GM19240 (cell line): Measurements from ENCODE around the gene CCL2.

Experiments
- DNase-seq: peaks from one replicate; pipeline ENCODE4 v3.0.0; 2011; ENCODE audit warnings: low spot score; ENCODE audit not compliant: insufficient read length

Gene CCL2

GRCh38 chr17:34241062-34241461 is 14.0 kb upstream of the CCL2 start:
- no peak for DNase-seq

DNA sequence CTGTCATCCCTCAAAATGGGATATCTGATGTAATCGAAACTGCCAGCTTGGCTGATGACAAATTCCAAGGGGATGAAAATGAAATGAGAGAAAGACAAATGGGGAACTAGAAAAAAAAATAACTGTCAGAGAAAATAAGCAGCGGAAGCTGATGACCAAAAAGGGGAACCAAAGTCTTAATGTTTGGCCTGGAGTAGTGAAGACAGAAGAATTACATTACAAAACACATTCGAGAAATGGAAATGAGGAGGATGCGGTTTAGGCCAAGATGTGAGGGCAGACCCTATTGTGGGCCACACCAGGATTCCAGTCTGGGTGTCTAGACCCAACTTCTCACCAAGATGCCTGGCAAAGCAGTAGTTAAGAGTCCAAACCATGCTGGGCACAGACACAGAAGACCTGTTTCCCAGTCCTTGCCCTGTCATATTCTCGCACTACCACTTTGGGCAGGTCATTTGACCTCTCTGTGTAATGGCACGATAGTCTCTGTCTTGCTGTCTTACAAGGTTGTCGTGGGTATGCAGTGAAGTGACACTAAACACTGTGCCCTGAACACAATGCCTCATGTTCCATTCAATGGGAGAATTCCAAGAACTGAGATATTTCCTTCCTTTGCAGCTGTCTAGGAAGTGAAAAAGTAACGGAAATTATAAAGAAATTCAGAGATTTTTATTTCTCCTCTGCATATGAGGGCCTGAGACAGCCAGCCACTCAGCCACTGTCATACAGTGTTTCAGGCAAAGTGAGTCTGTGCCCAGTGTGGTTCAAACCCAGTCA is 12.3 kb upstream of the CCL2 start:
- no peak for DNase-seq

- DNase-seq: no peak
Measured at GRCh38 chr17:34243364-34244320, 11.4 kb upstream of the CCL2 start.

- DNase-seq: no peak
Measured at GRCh38 chr17:34245351-34245905, 9.7 kb upstream of the CCL2 start.

DNA sequence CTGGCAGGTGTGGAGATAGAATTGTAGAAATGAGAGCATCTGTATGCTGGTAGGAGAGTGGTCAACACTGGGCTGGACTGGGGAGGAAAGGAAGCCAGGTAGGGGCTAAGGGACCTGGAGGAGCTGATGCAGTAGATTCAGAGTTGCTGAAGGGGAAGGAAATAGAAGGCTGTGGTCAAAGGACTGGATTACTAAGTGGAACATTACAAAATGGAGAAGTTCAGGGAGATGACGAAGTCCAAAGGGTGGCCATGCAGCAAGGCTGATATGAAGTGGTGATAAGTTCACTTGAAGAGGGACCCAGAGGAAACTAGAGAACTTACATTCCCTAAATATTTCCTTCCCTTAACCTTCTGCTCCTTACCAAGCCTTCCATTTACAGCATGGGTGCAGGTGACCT is 8.6 kb upstream of the CCL2 start:
- no peak for DNase-seq

DNA sequence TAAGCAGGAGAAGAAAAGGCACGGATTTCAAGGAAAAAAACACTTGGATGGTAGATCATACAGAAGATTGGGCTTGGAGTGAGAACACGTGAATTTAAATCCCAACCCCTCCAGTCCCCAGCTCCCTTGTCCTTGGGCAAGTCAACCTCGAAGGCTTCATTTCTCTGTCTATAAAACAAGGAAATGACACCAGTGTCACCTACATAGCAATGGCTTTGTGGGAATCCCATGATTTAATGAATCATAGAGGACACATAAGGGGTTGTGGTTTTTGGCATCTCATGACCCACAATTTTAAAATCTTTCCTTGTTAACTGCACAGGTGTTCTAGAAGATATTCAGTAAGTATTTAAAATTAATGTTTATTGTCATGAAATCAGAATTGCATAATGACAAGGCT is 8.2 kb upstream of the CCL2 start:
- no peak for DNase-seq

DNA sequence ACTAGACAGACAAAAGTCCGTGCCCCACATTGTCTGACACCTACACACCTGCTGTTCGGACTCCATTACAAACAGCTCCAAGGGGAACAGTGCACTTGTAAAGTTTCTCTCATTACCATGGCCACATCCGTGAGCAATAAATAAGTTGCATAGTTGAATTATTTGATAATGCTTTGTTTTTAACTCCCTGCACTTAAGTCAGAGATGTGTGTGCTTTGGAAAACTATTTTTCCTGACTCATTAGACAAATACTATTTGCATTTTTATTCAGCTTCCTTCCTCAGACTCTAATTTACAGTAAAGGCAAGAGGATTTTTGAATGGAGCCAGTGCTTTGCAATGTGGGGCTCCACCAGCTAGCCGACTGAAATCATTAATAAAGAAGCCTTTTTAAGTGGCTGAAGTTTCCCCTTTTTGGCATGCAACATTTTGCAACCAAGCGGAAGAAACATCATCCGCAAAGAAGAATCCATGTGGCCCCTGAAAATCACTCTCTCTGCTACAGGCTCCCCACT is 6.5 kb upstream of the CCL2 start:
- DNase-seq: no peak

DNA sequence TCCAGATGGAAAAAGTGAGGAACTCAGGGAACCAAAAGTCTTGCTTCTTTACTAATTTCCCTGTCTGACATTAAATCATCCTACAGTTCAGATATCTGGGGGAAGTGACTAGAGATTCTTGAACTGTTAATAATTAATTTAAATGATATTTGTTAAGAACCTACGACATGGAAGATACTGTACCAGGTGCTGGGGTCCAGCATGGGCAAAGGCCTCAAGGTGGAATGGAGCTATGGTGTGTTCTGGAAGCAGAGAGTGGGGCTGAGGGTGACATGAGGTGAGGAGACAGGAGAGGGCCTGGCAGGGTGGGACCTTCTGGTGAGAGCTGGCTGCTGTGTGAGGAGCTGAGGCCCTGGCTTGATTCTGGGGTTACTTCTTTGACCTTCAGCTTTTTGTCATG is 6.0 kb upstream of the CCL2 start:
- DNase-seq: no peak

DNA sequence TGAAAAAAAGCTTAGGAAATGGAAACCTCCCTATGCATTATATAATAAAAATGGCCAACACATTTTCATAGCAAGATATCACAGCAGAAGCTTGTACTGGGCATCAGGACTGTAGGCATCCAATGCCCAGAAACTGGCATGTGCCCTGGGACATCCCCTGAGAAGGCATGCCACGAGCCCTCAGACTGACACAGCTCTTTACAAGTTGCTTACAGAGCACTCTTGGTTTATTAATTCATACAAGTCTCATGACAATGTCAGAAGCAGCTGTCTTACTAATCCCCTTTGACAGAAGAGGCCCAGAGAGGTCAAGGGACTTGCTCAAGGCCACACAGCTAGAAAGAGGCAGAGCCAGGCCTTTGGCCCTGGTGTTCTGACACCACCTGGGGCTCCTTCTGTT is 5.6 kb upstream of the CCL2 start:
- DNase-seq: no peak

GRCh38 chr17:34251186-34251585 is 3.9 kb upstream of the CCL2 start:
- DNase-seq: no peak

DNA sequence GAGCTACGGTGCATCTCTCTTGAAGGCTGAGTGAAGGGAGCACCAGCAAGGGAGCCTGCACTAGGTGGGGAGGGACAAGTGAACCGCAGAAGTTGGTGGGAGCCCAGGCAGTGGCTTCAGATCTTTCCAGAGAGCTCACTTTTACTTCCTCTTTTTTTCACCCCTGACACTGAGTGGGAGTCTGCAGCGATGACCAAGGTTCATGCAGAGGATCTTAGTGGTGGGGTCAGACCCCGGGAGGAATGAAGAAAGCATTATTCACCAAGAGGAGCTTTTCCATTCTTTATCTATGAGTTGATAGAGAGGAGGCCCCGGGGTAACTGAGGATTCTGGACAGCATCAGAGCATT is 3.0 kb upstream of the CCL2 start:
- no peak for DNase-seq

DNA sequence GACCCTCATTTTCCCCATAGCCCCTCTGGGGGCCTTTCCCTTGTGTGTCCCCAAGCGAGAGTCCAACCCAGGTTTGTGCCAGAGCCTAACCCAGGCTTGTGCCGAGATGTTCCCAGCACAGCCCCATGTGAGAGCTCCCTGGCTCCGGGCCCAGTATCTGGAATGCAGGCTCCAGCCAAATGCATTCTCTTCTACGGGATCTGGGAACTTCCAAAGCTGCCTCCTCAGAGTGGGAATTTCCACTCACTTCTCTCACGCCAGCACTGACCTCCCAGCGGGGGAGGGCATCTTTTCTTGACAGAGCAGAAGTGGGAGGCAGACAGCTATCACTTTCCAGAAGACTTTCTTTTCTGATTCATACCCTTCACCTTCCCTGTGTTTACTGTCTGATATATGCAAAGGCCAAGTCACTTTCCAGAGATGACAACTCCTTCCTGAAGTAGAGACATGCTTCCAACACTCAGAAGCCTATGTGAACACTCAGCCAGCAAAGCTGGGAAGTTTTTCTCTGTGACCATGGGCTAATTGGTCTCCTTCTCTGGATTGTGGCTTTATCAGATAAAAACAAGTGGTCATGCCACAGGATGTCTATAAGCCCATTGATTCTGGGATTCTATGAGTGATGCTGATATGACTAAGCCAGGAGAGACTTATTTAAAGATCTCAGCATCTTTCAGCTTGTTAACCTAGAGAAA is 2.5 kb upstream of the CCL2 start:
- no peak for DNase-seq

GRCh38 chr17:34253139-34253525 is 2.0 kb upstream of the CCL2 start:
- no peak for DNase-seq

GRCh38 chr17:34254146-34254545 is 939 bp upstream of the CCL2 start:
- no peak for DNase-seq

GRCh38 chr17:34255381-34255732 is 272 bp downstream of the CCL2 start:
- no peak for DNase-seq

DNA sequence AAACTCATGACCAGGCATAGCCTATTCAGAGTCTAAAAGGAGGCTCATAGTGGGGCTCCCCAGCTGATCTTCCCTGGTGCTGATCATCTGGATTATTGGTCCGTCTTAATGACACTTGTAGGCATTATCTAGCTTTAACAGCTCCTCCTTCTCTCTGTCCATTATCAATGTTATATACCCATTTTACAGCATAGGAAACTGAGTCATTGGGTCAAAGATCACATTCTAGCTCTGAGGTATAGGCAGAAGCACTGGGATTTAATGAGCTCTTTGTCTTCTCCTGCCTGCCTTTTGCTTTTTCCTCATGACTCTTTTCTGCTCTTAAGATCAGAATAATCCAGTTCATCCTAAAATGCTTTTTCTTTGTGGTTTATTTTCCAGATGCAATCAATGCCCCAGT is 756 bp downstream of the CCL2 start:
- no peak for DNase-seq

- DNase-seq: no peak
Measured at GRCh38 chr17:34257299-34257985, 2.4 kb downstream of the CCL2 start.

GRCh38 chr17:34257986-34258326 is 2.9 kb downstream of the CCL2 start:
- DNase-seq: no peak

GRCh38 chr17:34259146-34259545 is 4.1 kb downstream of the CCL2 start:
- no peak for DNase-seq

GRCh38 chr17:34260861-34261260 is 5.8 kb downstream of the CCL2 start:
- DNase-seq: no peak
